ENCODE results near the gene SLC25A19.

SLC25A19 gene

DNA sequence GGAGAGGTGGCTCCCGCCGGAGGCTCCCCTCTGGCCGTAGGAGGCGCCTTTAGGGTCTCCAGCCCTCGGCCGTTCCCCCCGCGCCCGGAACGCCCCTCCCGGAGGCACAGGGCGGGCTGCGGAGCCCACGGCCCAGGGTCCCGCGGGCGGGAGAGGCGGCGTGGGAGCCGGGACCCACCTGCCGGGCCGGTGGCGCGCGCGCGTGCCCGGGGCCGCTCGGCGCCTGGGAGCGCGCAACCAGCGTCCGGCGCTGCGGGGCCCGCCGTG lies 18.3 kb downstream of the SLC25A19 start, which contains the start of gene MIF4GD:
MIF4GD (minus strand) TSS at position 266 of the 267 bp plus-strand sequence. CDS start 1,036 bp downstream, outside the sequence.
- H3K4me3 ChIP-seq (ENCODE audit: low read depth in 1 of 2, low read length in 1 of 2): peak within 1 kb of the TSS; percentile 88 to 93
- H3K9me3 ChIP-seq: no peaks in the 10 kb centered on the region
- TF ChIP-seq, protein P1, sequence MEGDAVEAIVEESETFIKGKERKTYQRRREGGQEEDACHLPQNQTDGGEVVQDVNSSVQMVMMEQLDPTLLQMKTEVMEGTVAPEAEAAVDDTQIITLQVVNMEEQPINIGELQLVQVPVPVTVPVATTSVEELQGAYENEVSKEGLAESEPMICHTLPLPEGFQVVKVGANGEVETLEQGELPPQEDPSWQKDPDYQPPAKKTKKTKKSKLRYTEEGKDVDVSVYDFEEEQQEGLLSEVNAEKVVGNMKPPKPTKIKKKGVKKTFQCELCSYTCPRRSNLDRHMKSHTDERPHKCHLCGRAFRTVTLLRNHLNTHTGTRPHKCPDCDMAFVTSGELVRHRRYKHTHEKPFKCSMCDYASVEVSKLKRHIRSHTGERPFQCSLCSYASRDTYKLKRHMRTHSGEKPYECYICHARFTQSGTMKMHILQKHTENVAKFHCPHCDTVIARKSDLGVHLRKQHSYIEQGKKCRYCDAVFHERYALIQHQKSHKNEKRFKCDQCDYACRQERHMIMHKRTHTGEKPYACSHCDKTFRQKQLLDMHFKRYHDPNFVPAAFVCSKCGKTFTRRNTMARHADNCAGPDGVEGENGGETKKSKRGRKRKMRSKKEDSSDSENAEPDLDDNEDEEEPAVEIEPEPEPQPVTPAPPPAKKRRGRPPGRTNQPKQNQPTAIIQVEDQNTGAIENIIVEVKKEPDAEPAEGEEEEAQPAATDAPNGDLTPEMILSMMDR (IDR thresholded peaks at IDR 0.05): no peak
- H3K27ac ChIP-seq: peak within 1 kb of the TSS; percentile 87
- no peaks in the 10 kb centered on the region for H3K36me3 ChIP-seq
- peaks cover 55 to 68% of the 10 kb centered on the region in 2 experiments for H3K4me1 ChIP-seq (ENCODE audit: control insufficient read depth in 1 of 2, insufficient read depth in 1 of 2, low read depth in 1 of 2, low read length in 1 of 2)
- no peaks in the 10 kb centered on the region for H3K27me3 ChIP-seq

DNA sequence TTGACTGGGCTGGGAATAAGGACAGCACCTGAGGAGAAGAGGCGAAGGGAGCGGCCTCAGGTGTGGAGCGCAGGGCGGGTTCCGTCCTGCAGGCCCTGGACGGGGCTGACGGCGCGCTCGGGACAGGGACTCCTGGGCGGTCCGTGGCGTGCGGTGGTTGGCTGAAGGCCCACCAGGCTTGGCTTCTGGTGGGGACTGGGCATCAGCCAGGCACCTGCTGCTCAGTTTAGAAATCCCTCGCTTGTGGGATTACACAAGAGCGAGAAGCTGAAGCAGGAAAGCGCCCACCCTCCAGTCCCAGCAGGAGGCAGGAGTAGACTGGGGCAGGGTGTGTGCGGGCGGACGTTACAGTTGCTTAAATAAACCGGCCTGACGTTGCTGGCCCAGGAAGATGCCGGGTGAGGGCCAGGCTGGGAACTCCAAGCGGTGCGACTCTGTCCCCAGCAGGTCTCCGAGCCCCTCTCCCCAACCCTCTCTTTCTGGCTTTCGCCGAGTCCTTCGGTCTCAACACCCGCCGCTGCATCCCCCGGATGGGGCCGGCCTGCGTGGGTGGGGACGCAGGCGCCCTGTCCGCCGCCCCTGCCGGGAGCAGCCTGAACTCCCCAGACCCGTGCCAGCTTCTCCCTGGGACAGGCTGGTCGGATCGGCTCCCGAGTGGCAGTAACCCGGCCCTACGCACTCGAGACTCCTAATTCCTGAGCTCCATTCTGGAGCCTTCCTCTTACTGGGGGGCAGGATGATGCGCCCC lies 18.8 kb downstream of the SLC25A19 start:
- peak overlapping the region; percentile 85 to 88 for H3K4me3 ChIP-seq (ENCODE audit: low read depth in 1 of 2, low read length in 1 of 2)
- H3K36me3 ChIP-seq: no peaks in the 10 kb centered on the region
- H3K27ac ChIP-seq: peak overlapping the region; percentile 87
- peaks cover 60 to 73% of the 10 kb centered on the region in 2 experiments for H3K4me1 ChIP-seq (ENCODE audit: control insufficient read depth in 1 of 2, insufficient read depth in 1 of 2, low read depth in 1 of 2, low read length in 1 of 2)
- TF ChIP-seq, protein P1 (IDR thresholded peaks at IDR 0.05): no peak
- H3K9me3 ChIP-seq: no peaks in the 10 kb centered on the region
- H3K27me3 ChIP-seq: no peaks in the 10 kb centered on the region

DNA sequence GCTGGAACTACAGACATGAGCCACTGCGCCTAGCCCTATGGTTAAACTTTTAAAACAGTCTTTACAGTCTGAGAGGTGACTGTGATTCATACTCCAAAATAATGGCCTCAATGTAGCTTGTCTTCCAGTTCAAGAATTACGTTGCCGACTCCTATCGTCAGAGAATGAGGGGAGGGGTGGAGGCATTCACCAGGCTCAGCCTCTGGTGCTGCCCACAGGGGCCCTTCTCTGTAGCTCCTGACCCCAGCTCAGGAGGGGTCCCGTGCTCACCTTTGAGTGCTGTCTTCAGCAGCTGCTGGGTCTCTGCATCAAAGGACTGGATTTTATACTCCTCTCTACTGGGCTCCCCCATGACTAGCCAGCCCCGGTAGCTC lies 19.4 kb downstream of the SLC25A19 start:
- TF ChIP-seq, protein P1 (IDR thresholded peaks at IDR 0.05): no peak
- no peaks in the 10 kb centered on the region for H3K36me3 ChIP-seq
- H3K9me3 ChIP-seq: no peaks in the 10 kb centered on the region
- H3K27ac ChIP-seq: peak overlapping the region; percentile 87
- no peaks in the 10 kb centered on the region for H3K27me3 ChIP-seq
- H3K4me1 ChIP-seq (ENCODE audit: control insufficient read depth in 1 of 2, insufficient read depth in 1 of 2, low read depth in 1 of 2, low read length in 1 of 2): peaks cover 62 to 77% of the 10 kb centered on the region in 2 experiments
- H3K4me3 ChIP-seq (ENCODE audit: low read depth in 1 of 2, low read length in 1 of 2): peak overlapping the region; percentile 85 to 88

DNA sequence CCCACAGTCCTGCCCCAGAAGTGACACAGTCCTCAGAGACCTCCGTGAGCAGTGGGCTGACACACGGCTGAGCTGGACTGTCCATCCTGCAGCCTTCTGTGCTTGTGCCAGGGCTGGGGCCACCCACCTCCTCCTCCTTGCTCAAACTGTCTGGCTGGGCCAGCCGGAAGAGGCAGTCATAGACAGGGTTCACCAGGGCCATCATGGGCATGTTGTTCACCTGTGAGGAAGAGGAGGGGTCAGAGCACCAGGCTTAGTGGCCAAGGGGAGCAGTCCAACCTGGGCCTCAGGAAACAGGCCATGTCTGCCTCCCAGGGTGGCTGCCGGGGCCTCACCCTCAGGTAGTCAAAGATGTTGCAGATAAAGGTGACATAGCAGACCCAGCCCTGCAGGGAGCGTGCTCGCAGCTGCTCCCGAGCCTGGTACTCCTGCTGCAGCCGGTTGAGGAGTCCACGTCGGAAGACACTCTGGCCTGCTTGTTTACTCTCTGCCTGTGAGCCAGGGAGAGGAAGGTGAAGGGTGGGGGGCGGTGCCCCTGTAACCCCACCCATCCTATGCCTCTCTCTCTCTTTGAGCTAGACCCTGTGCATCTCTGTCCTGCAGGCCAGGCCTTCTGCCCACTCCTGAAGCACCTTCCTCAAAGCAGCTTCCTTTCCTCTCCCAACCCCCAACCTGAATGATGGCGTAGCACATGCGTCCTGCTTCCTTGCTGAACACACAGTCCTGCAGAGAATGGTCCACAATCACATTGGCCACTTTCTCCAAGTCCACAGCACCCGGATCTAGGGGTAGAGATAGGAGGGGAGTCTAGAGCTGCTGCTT lies 21.6 kb downstream of the SLC25A19 start:
- Histone ChIP-seq H3K27me3 (no peaks in the 10 kb centered on the region), H3K4me1 (ENCODE audit: control insufficient read depth in 1 of 2, insufficient read depth in 1 of 2, low read depth in 1 of 2, low read length in 1 of 2) (peaks cover 61 to 71% of the 10 kb centered on the region in 2 experiments), H3K9me3 (no peaks in the 10 kb centered on the region), H3K36me3 (no peaks in the 10 kb centered on the region), H3K27ac (peak overlapping the region; percentile 75), H3K4me3 (ENCODE audit: low read depth in 1 of 2, low read length in 1 of 2) (no peak overlapping the region)
- TF ChIP-seq, protein P1 (IDR thresholded peaks at IDR 0.05): no peak

DNA sequence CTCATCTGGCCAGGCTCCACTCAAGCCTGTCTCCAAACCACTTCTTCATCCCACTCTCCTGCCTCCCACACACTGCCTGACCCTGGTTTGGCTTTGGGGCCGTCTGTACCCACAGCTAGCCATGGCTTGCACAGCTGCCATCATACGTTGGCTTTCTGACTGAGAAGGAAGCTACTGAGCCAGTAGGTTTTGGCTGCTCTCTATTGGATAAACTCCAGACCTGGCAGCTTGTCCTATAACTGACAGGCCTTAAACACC lies 22.2 kb downstream of the SLC25A19 start:
- Histone ChIP-seq H3K4me1 (ENCODE audit: control insufficient read depth in 1 of 2, insufficient read depth in 1 of 2, low read depth in 1 of 2, low read length in 1 of 2) (peaks cover 61 to 71% of the 10 kb centered on the region in 2 experiments), H3K27me3 (no peaks in the 10 kb centered on the region), H3K36me3 (no peaks in the 10 kb centered on the region), H3K4me3 (ENCODE audit: low read depth in 1 of 2, low read length in 1 of 2) (no peak overlapping the region), H3K9me3 (no peaks in the 10 kb centered on the region), H3K27ac (peak overlapping the region; percentile 75)
- TF ChIP-seq, protein P1 (IDR thresholded peaks at IDR 0.05): no peak

Measured in neutrophil (primary cell).